HG02884 (cell line): ENCODE data around the gene TPP2.
A peak's percentile ranks its signal among the peaks of the same experiment; 100 is the strongest.

ENCODE experiments used
- ATAC-seq: cut with Tn5 transposase; IDR thresholded peaks from one replicate; pipeline ENCODE4 v1.9.1; 2021; ENCODE audit warnings: mild to moderate bottlenecking, moderate library complexity; ENCODE audit not compliant: unreplicated experiment

The TPP2 gene

GRCh38 chr13:102593466-102593865, 3.3 kb upstream of the TPP2 start:
- no peak for ATAC-seq

- ATAC-seq: peak; percentile 15
Observed at GRCh38 chr13:102597029-102597961, 509 bp downstream of the TPP2 start.

GRCh38 chr13:102598061-102598460, 1.3 kb downstream of the TPP2 start:
- ATAC-seq: no peak

- ATAC-seq: no peak
Observed at GRCh38 chr13:102599426-102600012, 2.7 kb downstream of the TPP2 start.

GRCh38 chr13:102606537-102607309, 9.9 kb downstream of the TPP2 start:
- ATAC-seq: no peak

- ATAC-seq: no peak
Observed at GRCh38 chr13:102608974-102609373, 12.2 kb downstream of the TPP2 start.

GRCh38 chr13:102609696-102610095, 12.9 kb downstream of the TPP2 start:
- no peak for ATAC-seq

- no peak for ATAC-seq
Observed at GRCh38 chr13:102610296-102610895, 13.6 kb downstream of the TPP2 start.

GRCh38 chr13:102617697-102618350, 21.0 kb downstream of the TPP2 start:
- ATAC-seq: no peak

- ATAC-seq: no peak
Observed at GRCh38 chr13:102620516-102620915, 23.7 kb downstream of the TPP2 start.

GRCh38 chr13:102626928-102627327, 30.1 kb downstream of the TPP2 start:
- no peak for ATAC-seq

GRCh38 chr13:102628559-102628958, 31.8 kb downstream of the TPP2 start:
- peak; percentile 65 for ATAC-seq

GRCh38 chr13:102631198-102631597, 34.4 kb downstream of the TPP2 start:
- ATAC-seq: no peak

- ATAC-seq: no peak
Observed at GRCh38 chr13:102638741-102639140, 42.0 kb downstream of the TPP2 start.

GRCh38 chr13:102642029-102642428, 45.2 kb downstream of the TPP2 start:
- no peak for ATAC-seq

GRCh38 chr13:102642475-102642874, 45.7 kb downstream of the TPP2 start:
- ATAC-seq: no peak

GRCh38 chr13:102643656-102644055, 46.9 kb downstream of the TPP2 start:
- ATAC-seq: no peak

GRCh38 chr13:102645701-102646100, 48.9 kb downstream of the TPP2 start:
- ATAC-seq: no peak

GRCh38 chr13:102648046-102648445, 51.3 kb downstream of the TPP2 start:
- ATAC-seq: no peak

- no peak for ATAC-seq
Observed at GRCh38 chr13:102650444-102650843, 53.7 kb downstream of the TPP2 start.

GRCh38 chr13:102651392-102651791, 54.6 kb downstream of the TPP2 start:
- ATAC-seq: no peak
